HL-60 (cell line): ENCODE results near the gene TMEM59L.

Source experiments
- DNase-seq, 2 experiments: peaks; one replicate each; pipeline ENCODE4 v3.0.0-alpha.2; 2010 to 2020; ENCODE audit warnings: low read depth in 1 of 2, low spot score in 1 of 2
- H3K27ac ChIP-seq: fragments of 250-450 bp; sonication (Bioruptor Pico); replicated peaks from 2 replicates; pipeline ENCODE4 v1.5.1; 2020; ENCODE audit warnings: mild to moderate bottlenecking, moderate library complexity
- H3K27me3 ChIP-seq: fragments of 250-450 bp; sonication (Bioruptor Pico); 2 replicates; pipeline ENCODE4 v1.5.1; 2021; ENCODE audit warnings: mild to moderate bottlenecking, moderate library complexity; ENCODE audit not compliant: insufficient read depth, poor library complexity, severe bottlenecking
- H3K4me3 ChIP-seq: replicated peaks from 2 replicates; pipeline ENCODE4 v1.5.1; 2011; ENCODE audit warnings: mild to moderate bottlenecking, control low read depth, low read length; ENCODE audit not compliant: insufficient read depth
- GABPA ChIP-seq: IDR thresholded peaks from 2 replicates; pipeline ENCODE4 v1.6.1; 2012; ENCODE audit warnings: low read depth
- POLR2AphosphoS5 ChIP-seq: IDR thresholded peaks from 2 replicates; pipeline ENCODE4 v1.6.1; 2012; ENCODE audit warnings: low read depth
- SPI1 ChIP-seq: IDR thresholded peaks from 2 replicates; pipeline ENCODE4 v1.6.1; 2012; ENCODE audit warnings: low read depth, mild to moderate bottlenecking, borderline replicate concordance
- TF ChIP-seq, protein P1 (sequence below): IDR thresholded peaks from one replicate; pipeline ENCODE4 v1.5.1; 2011; ENCODE audit warnings: low read length, control low read depth, inconsistent platforms; ENCODE audit not compliant: insufficient read depth
- TF ChIP-seq, protein P2 (sequence below): IDR thresholded peaks from 2 replicates; pipeline ENCODE4 v1.6.1; 2012; ENCODE audit warnings: low read depth; ENCODE audit not compliant: insufficient replicate concordance

The TMEM59L gene

DNA sequence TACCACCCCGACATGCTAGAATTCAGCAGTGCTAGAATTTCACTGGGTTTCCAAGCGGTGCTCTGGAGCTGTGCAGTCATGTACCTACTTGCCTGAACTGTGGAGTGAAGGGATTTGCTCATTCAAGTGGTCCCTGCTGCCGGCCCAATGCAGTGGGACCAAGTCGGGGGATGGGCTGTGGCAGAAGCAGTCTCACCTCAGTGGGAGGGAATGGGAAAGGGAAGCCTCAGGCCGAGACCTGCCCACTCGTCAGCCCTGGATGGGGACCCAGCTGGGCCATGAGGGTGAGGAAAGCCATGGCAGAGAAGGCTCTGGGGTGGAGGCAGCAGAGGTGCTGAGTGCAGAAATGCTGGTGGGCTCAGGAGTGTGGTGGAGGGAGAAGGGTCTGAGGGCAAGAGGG is 39.1 kb downstream of the TMEM59L start:
- DNase-seq = no peak
- no peak for TF ChIP-seq GABPA
- TF ChIP-seq, protein P1, sequence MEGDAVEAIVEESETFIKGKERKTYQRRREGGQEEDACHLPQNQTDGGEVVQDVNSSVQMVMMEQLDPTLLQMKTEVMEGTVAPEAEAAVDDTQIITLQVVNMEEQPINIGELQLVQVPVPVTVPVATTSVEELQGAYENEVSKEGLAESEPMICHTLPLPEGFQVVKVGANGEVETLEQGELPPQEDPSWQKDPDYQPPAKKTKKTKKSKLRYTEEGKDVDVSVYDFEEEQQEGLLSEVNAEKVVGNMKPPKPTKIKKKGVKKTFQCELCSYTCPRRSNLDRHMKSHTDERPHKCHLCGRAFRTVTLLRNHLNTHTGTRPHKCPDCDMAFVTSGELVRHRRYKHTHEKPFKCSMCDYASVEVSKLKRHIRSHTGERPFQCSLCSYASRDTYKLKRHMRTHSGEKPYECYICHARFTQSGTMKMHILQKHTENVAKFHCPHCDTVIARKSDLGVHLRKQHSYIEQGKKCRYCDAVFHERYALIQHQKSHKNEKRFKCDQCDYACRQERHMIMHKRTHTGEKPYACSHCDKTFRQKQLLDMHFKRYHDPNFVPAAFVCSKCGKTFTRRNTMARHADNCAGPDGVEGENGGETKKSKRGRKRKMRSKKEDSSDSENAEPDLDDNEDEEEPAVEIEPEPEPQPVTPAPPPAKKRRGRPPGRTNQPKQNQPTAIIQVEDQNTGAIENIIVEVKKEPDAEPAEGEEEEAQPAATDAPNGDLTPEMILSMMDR = no peak
- Histone ChIP-seq H3K27me3 (no peaks in the 10 kb centered on the region), H3K27ac (no peak overlapping the region), H3K4me3 (no peak overlapping the region)

DNA sequence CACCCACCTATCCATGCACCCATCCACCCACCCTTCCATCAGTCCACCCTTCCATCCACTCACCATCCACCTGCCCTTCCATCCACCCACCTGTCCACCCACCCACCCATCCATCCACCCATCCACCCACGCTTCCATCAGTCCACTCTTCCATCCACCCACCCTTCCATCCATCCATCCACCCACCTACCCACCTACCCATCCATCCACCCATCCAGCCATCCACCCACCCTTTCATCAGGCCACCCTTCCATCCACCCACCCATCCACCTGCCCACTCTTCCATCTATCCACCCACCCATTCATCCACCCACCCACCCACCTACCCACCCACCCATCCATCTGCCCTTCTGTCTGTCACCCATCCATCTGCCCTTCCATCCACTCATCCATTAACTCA is 41.2 kb downstream of the TMEM59L start:
- H3K27ac ChIP-seq = no peak overlapping the region
- H3K27me3 ChIP-seq = no peaks in the 10 kb centered on the region
- H3K4me3 ChIP-seq = no peak overlapping the region
- DNase-seq = no peak
- TF ChIP-seq, protein P1 = no peak
- TF ChIP-seq POLR2AphosphoS5 = no peak
- TF ChIP-seq SPI1 = no peak
- TF ChIP-seq, protein P2, sequence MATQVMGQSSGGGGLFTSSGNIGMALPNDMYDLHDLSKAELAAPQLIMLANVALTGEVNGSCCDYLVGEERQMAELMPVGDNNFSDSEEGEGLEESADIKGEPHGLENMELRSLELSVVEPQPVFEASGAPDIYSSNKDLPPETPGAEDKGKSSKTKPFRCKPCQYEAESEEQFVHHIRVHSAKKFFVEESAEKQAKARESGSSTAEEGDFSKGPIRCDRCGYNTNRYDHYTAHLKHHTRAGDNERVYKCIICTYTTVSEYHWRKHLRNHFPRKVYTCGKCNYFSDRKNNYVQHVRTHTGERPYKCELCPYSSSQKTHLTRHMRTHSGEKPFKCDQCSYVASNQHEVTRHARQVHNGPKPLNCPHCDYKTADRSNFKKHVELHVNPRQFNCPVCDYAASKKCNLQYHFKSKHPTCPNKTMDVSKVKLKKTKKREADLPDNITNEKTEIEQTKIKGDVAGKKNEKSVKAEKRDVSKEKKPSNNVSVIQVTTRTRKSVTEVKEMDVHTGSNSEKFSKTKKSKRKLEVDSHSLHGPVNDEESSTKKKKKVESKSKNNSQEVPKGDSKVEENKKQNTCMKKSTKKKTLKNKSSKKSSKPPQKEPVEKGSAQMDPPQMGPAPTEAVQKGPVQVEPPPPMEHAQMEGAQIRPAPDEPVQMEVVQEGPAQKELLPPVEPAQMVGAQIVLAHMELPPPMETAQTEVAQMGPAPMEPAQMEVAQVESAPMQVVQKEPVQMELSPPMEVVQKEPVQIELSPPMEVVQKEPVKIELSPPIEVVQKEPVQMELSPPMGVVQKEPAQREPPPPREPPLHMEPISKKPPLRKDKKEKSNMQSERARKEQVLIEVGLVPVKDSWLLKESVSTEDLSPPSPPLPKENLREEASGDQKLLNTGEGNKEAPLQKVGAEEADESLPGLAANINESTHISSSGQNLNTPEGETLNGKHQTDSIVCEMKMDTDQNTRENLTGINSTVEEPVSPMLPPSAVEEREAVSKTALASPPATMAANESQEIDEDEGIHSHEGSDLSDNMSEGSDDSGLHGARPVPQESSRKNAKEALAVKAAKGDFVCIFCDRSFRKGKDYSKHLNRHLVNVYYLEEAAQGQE = no peak
- no peak for TF ChIP-seq GABPA

DNA sequence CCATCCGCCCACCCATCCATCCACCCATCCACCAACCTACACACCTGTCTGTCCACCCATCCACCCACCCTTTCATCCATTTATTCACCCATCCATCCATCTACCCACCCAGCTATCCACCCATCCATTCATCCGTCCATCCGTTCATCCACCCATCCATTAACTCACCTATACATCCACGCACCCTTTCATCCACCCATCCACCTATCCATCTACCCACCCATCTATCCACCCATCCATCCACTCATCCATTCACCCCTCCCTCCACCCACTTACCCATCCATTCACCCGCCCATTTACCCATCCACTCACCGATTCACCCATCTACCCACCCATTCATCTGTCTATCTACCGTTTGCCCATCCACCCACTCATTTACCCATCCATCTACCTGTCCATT is 41.8 kb downstream of the TMEM59L start:
- DNase-seq = no peak
- H3K27ac ChIP-seq = no peak overlapping the region
- no peaks in the 10 kb centered on the region for H3K27me3 ChIP-seq
- TF ChIP-seq POLR2AphosphoS5 (no peak), GABPA (no peak), SPI1 (no peak)
- TF ChIP-seq, protein P2 = no peak
- TF ChIP-seq, protein P1 = no peak
- no peak overlapping the region for H3K4me3 ChIP-seq

DNA sequence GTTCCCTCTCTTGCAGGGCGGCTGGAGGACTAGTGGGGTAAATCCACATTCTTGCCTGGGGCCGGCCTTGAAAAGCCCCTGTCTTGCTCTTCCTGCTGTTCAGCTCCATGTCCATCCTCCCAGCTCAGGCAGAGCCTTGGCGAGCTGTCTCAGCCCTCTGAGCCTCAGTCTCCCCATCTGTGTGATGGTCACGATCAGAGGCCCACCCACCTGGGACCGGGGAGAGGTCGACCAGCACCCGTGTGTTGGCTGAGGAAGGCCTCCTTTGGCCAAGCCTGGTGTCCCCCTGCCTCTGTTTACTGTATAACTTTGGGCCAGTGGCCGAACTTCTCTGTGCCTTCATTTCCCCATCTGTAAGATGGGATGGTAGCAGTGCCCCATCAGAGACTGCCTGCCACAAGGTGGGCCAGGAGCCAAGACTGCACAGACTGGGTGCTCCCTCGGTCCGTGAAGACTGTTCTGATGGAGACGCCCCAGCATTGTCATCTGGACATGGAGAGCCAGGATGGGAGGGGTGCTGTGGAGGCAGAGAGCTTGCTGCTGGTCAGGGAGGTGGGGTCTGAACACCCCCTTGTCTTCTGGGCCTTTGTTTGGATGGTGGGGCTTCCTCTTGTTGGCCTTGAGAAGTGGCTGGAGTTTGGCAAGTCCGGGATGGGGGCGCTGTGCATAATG is 42.6 kb downstream of the TMEM59L start:
- no peak overlapping the region for H3K27ac ChIP-seq
- no peak for DNase-seq

More for the DNA sequence above, 42.6 kb downstream of the TMEM59L start:
- TF ChIP-seq, protein P2 = no peak
- TF ChIP-seq GABPA (no peak), SPI1 (no peak), POLR2AphosphoS5 (no peak)
- TF ChIP-seq, protein P1 = no peak
- Histone ChIP-seq H3K4me3 (no peak overlapping the region), H3K27me3 (no peaks in the 10 kb centered on the region)
